ENCODE data around the gene REG1B. TPM values are rescaled to one million over a fixed set of nuclear protein-coding genes. Genes with fewer than 3 reads are reported as not detected.

REG1B gene
- total and polyA plus RNA-seq, 2 donors (not counting 3 experiments of a cell fraction or from before 2014, with no cell fraction given): not detected

- H3K4me3 ChIP-seq (replicated peaks in 1 of 3; ENCODE audit: insufficient read depth in 1 of 3, low read depth in 1 of 3, low read length in 3 of 3): no peak overlapping the region
- no peaks in the 10 kb centered on the region for H4K20me1 ChIP-seq (replicated peaks; ENCODE audit: control insufficient read depth, extremely low read depth, insufficient read depth, low read length)
- CTCF ChIA-PET: no interaction called here
- no peak overlapping the region for H3K4me2 ChIP-seq (ENCODE audit: insufficient read depth, low read length)
- H3K4me1 ChIP-seq (ENCODE audit: control insufficient read depth, extremely low read depth, insufficient read depth, low read length): no peaks in the 10 kb centered on the region
- H2AFZ ChIP-seq (ENCODE audit: low read depth, low read length): no peak overlapping the region
- no peaks in the 10 kb centered on the region for H3K79me2 ChIP-seq (ENCODE audit: control insufficient read depth, insufficient read depth, low read length)
- H3K9me1 ChIP-seq (replicated peaks; ENCODE audit: control insufficient read depth, extremely low read depth, insufficient read depth, low read length): no peaks in the 10 kb centered on the region
- FAIRE-seq: no peak
- no peak for DNase-seq (ENCODE audit: low read depth, low spot score)
- no peak overlapping the region for H3K9ac ChIP-seq (replicated peaks; ENCODE audit: extremely low read depth, insufficient read depth, low read length)
- peaks cover 8% of the 10 kb centered on the region for H3K9me3 ChIP-seq (replicated peaks; ENCODE audit: control insufficient read depth, insufficient read depth, low read length)
- no peaks in the 10 kb centered on the region for H3K36me3 ChIP-seq (ENCODE audit: control insufficient read depth in 2 of 2, extremely low read depth in 1 of 2, insufficient read depth in 2 of 2, low read length in 2 of 2)
- no TSS peak for BruUV-seq (replicated peaks)
- no peaks in the 10 kb centered on the region for H3K27me3 ChIP-seq (ENCODE audit: control insufficient read depth in 2 of 2, insufficient read depth in 2 of 2, low read length in 2 of 2)
- dilution Hi-C loops (cut with MboI; ENCODE audit: extremely low pct_ligation_motif_present, low sequenced_read_pairs): no loop called here
- POLR2A ChIA-PET: no interaction called here
- TF ChIP-seq POLR2AphosphoS5 (IDR thresholded peaks at IDR 0.05; ENCODE audit: insufficient read depth, low read depth, low read length) (no peak), POLR2A (IDR thresholded peaks at IDR 0.05; ENCODE audit: low read depth, low read length) (no peak), JUN (IDR thresholded peaks at IDR 0.05; ENCODE audit: borderline replicate concordance, insufficient read depth, insufficient read length, low read depth) (no peak), FOS (IDR thresholded peaks at IDR 0.05; ENCODE audit: borderline replicate concordance, insufficient read depth, low read length) (no peak), EZH2 (IDR thresholded peaks at IDR 0.05; ENCODE audit: borderline replicate concordance, low read depth, low read length, severe bottlenecking) (no peak), CTCF (IDR thresholded peaks at IDR 0.05; ENCODE audit: extremely low read depth in 1 of 2, insufficient read depth in 1 of 2, low read depth in 1 of 2, low read length in 2 of 2) (no peak), GATA2 (IDR thresholded peaks at IDR 0.05; ENCODE audit: insufficient read depth, insufficient read length, low read depth, low read length) (no peak), MYC (IDR thresholded peaks at IDR 0.05; ENCODE audit: low read depth, low read length) (no peak)
- TF ChIP-seq, protein P1, sequence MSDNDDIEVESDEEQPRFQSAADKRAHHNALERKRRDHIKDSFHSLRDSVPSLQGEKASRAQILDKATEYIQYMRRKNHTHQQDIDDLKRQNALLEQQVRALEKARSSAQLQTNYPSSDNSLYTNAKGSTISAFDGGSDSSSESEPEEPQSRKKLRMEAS (IDR thresholded peaks at IDR 0.05; ENCODE audit: insufficient read depth, insufficient read length): no peak
- intact Hi-C loops (cut with micrococcal nuclease): no loop called here
- H3K27ac ChIP-seq (ENCODE audit: insufficient read depth, low read depth, low read length): no peak overlapping the region
These were observed 43.9 kb upstream of the REG1B start for GRCh38 chr2:79131687-79132086.
